ENCODE measurements around the gene TNRC18. TPM values are rescaled to one million over a fixed set of nuclear protein-coding genes. Genes with fewer than 3 reads are reported as not detected.

Gene TNRC18
- total RNA-seq, 3 donors from 2014 or later (not counting 1 experiment from before 2014, with no cell fraction given): 111 to 127 (median 124) TPM

GRCh38 chr7:5454485-5454884 lies 30.9 kb upstream of the TNRC18 start:
- ATAC-seq: no peak
- no peak for TF ChIP-seq CTCF (IDR thresholded peaks at IDR 0.05)
- H3K27ac ChIP-seq (ENCODE audit: low read length): no peak overlapping the region
- no peak for DNase-seq
- peaks cover 5% of the 10 kb centered on the region for H3K9me3 ChIP-seq (ENCODE audit: control insufficient read depth, insufficient read depth, low read length)
- H3K4me3 ChIP-seq (ENCODE audit: low read length): no peak overlapping the region
- Mint-ChIP-seq H3K4me1 (peaks cover 0 to 16% of the 10 kb centered on the region in 2 donors), H3K4me3 (no peak overlapping the region), H3K27me3 (ENCODE audit: low read depth in 2 of 2) (peaks cover 11 to 13% of the 10 kb centered on the region in 2 donors), H3K27ac (no peak overlapping the region), H3K36me3 (no peaks in the 10 kb centered on the region), H3K9me3 (no peaks in the 10 kb centered on the region)
- H3K36me3 ChIP-seq (ENCODE audit: control insufficient read depth, insufficient read depth, low read length): no peaks in the 10 kb centered on the region
- 91% methylated on average over 8 of the region's 8 CpGs for WGBS (ENCODE audit: insufficient coverage)
- H3K27me3 ChIP-seq (ENCODE audit: control insufficient read depth, insufficient read depth, low read length): peaks cover 2% of the 10 kb centered on the region
- peaks cover 6% of the 10 kb centered on the region for H3K4me1 ChIP-seq (ENCODE audit: control insufficient read depth, insufficient read depth, low read length)
- intact Hi-C loops (cut with micrococcal nuclease): no loop called here

GRCh38 chr7:5453566-5454075 lies 30.0 kb upstream of the TNRC18 start:
- Mint-ChIP-seq H3K9me3 (no peaks in the 10 kb centered on the region), H3K36me3 (no peaks in the 10 kb centered on the region), H3K27ac (no peak overlapping the region), H3K27me3 (ENCODE audit: low read depth in 2 of 2) (peaks cover 11 to 13% of the 10 kb centered on the region in 2 donors), H3K4me3 (no peak overlapping the region), H3K4me1 (peaks cover 0 to 16% of the 10 kb centered on the region in 2 donors)
- H3K36me3 ChIP-seq (ENCODE audit: control insufficient read depth, insufficient read depth, low read length): no peaks in the 10 kb centered on the region
- peaks cover 2% of the 10 kb centered on the region for H3K27me3 ChIP-seq (ENCODE audit: control insufficient read depth, insufficient read depth, low read length)
- DNase-seq: no peak
- ATAC-seq: no peak
- H3K27ac ChIP-seq (ENCODE audit: low read length): no peak overlapping the region
- TF ChIP-seq CTCF (IDR thresholded peaks at IDR 0.05): no peak
- peaks cover 5% of the 10 kb centered on the region for H3K9me3 ChIP-seq (ENCODE audit: control insufficient read depth, insufficient read depth, low read length)
- 99% methylated on average over 4 of the region's 5 CpGs for WGBS (ENCODE audit: insufficient coverage)
- H3K4me3 ChIP-seq (ENCODE audit: low read length): no peak overlapping the region
- H3K4me1 ChIP-seq (ENCODE audit: control insufficient read depth, insufficient read depth, low read length): peaks cover 6% of the 10 kb centered on the region
- intact Hi-C loops (cut with micrococcal nuclease): no loop called here

GRCh38 chr7:5452937-5453540 lies 29.4 kb upstream of the TNRC18 start:
- Histone ChIP-seq H3K4me3 (ENCODE audit: low read length) (no peak overlapping the region), H3K27me3 (ENCODE audit: control insufficient read depth, insufficient read depth, low read length) (peaks cover 2% of the 10 kb centered on the region), H3K9me3 (ENCODE audit: control insufficient read depth, insufficient read depth, low read length) (peaks cover 5% of the 10 kb centered on the region), H3K36me3 (ENCODE audit: control insufficient read depth, insufficient read depth, low read length) (no peaks in the 10 kb centered on the region), H3K4me1 (ENCODE audit: control insufficient read depth, insufficient read depth, low read length) (peaks cover 6% of the 10 kb centered on the region), H3K27ac (ENCODE audit: low read length) (no peak overlapping the region)
- 86% methylated on average over 12 of the region's 14 CpGs for WGBS (ENCODE audit: insufficient coverage)
- H3K36me3 Mint-ChIP-seq: no peaks in the 10 kb centered on the region
- H3K9me3 Mint-ChIP-seq: no peaks in the 10 kb centered on the region
- ATAC-seq (no peak), DNase-seq (no peak)
- H3K27me3 Mint-ChIP-seq (ENCODE audit: low read depth in 2 of 2): peaks cover 11 to 13% of the 10 kb centered on the region in 2 donors
- intact Hi-C loops (cut with micrococcal nuclease): no loop called here
- no peak overlapping the region for H3K4me3 Mint-ChIP-seq
- peaks cover 0 to 16% of the 10 kb centered on the region in 2 donors for H3K4me1 Mint-ChIP-seq
- H3K27ac Mint-ChIP-seq: no peak overlapping the region
- no peak for TF ChIP-seq CTCF (IDR thresholded peaks at IDR 0.05)

- Mint-ChIP-seq H3K4me1 (peaks cover 0 to 16% of the 10 kb centered on the region in 2 donors), H3K36me3 (no peaks in the 10 kb centered on the region), H3K27ac (no peak overlapping the region), H3K9me3 (no peaks in the 10 kb centered on the region), H3K4me3 (no peak overlapping the region), H3K27me3 (ENCODE audit: low read depth in 2 of 2) (peaks cover 11 to 13% of the 10 kb centered on the region in 2 donors)
- DNase-seq (no peak), ATAC-seq (no peak)
- intact Hi-C loops (cut with micrococcal nuclease): no loop called here
- H3K9me3 ChIP-seq (ENCODE audit: control insufficient read depth, insufficient read depth, low read length): peaks cover 5% of the 10 kb centered on the region
- TF ChIP-seq CTCF (IDR thresholded peaks at IDR 0.05): no peak
- H3K4me3 ChIP-seq (ENCODE audit: low read length): no peak overlapping the region
- peaks cover 6% of the 10 kb centered on the region for H3K4me1 ChIP-seq (ENCODE audit: control insufficient read depth, insufficient read depth, low read length)
- H3K27ac ChIP-seq (ENCODE audit: low read length): no peak overlapping the region
- H3K36me3 ChIP-seq (ENCODE audit: control insufficient read depth, insufficient read depth, low read length): no peaks in the 10 kb centered on the region
- WGBS (ENCODE audit: insufficient coverage): 92% methylated on average over 12 of the region's 12 CpGs
- peaks cover 2% of the 10 kb centered on the region for H3K27me3 ChIP-seq (ENCODE audit: control insufficient read depth, insufficient read depth, low read length)
These were observed 28.9 kb upstream of the TNRC18 start for GRCh38 chr7:5452470-5452899.

All from natural killer cell (primary cell).